Embryonic facial prominence (tissue), 1 donor: ENCODE results near the gene GYPA.
"Not testable (repeated sequence)": the region's sequence is repeated elsewhere in the genome, so short reads cannot be mapped to it uniquely, and the experiment has no call there.

ENCODE experiments used
- DNase-seq: peaks from one replicate; pipeline ENCODE4 v3.0.0-alpha.2; 2016; ENCODE audit errors: extremely low spot score

The GYPA gene

GRCh38 chr4:144129336-144129875, 11.1 kb downstream of the GYPA start:
- not testable (repeated sequence) for DNase-seq

GRCh38 chr4:144128709-144129320, 11.7 kb downstream of the GYPA start:
- DNase-seq: not testable (repeated sequence)

GRCh38 chr4:144125109-144125508, 15.4 kb downstream of the GYPA start:
- not testable (repeated sequence) for DNase-seq

GRCh38 chr4:144123982-144124635, 16.4 kb downstream of the GYPA start:
- DNase-seq: not testable (repeated sequence)

DNA sequence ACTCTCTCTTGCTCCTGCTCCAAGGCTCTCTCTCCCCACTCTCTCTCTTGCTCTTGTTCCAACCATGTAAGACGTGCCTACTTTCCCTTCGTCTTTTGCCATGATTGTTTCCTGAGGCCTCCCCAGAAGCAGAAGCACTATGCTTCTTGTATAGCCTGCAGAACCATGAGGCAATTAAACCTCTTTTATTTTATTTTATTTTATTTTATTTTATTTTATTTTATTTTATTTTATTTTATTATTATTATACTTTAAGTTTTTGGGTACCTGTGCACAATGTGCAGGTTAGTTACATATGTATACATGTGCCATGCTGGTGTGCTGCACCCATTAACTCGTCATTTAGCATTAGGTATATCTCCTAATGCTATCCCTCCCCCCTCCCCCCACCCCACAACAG, 17.2 kb downstream of the GYPA start:
- not testable (repeated sequence) for DNase-seq

DNA sequence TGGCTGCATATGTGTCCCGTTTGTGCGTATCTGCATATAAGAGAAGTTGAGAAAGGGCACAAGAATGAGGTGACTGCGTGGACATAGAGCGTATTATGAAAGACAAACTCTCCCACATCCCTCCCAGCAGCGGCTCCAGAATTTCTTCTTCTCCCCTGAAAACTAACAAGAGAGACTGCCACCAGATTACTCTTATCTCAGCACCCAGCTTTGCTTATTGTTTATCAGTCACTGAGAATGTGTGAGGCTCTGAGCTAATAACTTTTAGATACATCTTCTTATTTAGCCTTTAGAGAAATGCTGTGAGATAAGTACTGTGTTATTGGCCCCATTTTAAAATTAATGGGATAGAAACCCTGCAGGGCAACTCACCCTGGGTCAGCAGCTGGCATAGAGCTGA, 20.8 kb downstream of the GYPA start:
- not testable (repeated sequence) for DNase-seq

- no peak for DNase-seq
Measured at GRCh38 chr4:144115519-144115918, 25.0 kb downstream of the GYPA start.

GRCh38 chr4:144113546-144113945, 27.0 kb downstream of the GYPA start:
- no peak for DNase-seq

- DNase-seq: no peak
Measured at GRCh38 chr4:144104509-144105130, 35.9 kb downstream of the GYPA start.

DNA sequence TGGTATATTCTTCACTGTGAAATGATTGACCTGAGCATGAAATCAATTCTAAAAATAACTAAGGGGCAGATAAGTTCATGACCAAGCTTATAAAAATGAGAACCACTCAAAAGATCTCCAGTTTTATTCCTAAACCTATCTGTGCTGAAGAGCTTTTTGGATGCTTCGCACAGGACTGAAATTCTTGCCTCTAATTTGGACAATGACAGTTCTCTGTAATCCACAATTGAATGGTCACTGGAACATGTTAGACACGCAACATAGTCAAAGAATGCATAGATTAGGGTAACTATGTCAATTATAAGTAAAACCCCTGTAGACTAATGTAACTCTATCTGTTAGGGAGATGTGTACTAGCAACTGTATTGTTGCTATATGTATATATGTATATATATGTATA, 42.7 kb downstream of the GYPA start:
- DNase-seq: not testable (repeated sequence)

DNA sequence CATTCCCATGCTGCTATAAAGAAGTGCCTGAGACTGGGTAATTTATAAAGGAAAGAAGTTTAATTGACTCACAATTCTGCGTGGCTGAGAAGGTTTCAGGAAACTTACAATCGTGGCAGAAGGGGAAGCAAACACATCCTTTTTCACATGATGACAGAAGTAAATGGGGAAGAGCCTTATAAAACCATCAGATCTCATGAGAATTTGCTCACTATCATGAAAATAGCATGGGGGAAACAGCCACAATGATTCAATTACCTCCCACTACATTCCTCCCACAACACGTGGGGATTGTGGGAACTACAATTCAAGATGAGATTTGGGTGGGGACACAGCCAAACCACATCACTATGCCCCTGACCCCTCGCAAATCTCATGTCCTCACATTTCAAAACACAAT, 46.5 kb downstream of the GYPA start:
- DNase-seq: not testable (repeated sequence)

- not testable (repeated sequence) for DNase-seq
Measured at GRCh38 chr4:144091181-144091580, 49.3 kb downstream of the GYPA start.

- DNase-seq: no peak
Measured at GRCh38 chr4:144090744-144091143, 49.8 kb downstream of the GYPA start.

DNA sequence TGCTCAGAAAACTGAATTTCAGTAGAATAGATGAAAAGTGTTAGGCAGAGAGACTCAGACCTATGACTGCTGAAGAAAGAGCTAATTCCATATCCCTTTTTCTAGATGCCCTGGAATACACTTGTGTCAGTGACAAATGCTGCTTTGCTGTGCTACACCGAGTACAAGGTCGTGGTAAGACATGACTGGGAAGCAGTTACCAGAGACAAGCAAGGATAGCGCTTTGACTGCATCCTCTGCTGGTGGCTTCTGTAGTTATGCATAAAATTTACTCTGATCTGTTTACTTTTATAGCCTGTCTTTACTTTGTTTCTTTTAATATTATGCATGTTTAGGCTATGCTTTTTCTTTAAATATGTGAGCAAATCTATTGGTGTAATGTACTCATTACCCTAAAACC, 58.5 kb downstream of the GYPA start:
- not testable (repeated sequence) for DNase-seq

- DNase-seq: not testable (repeated sequence)
Measured at GRCh38 chr4:144080135-144080534, 60.4 kb downstream of the GYPA start.

- DNase-seq: not testable (repeated sequence)
Measured at GRCh38 chr4:144078746-144079145, 61.8 kb downstream of the GYPA start.

DNA sequence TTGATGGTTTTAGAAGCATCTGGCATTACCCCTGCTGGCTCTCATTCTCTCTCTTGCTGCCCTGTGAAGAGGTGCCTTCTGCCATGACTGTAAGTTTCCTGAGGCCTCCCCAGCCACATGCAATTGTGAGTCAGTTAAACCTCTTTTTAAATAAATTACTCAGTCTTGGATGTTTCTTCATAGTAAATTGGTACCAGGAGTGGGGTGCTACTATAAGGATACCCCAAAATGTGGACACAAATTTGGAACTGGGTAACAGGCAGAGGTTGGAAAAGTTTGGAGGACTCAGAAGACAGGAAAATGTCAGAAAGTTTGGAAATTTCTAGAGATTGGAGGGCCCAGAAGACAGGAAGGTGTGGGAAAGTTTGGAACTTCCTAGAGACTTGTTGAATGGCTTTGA, 79.0 kb downstream of the GYPA start:
- DNase-seq: not testable (repeated sequence)

GRCh38 chr4:144060234-144060859, 80.2 kb downstream of the GYPA start:
- DNase-seq: not testable (repeated sequence)
